Medulla oblongata (tissue), 1 donor: ENCODE measurements around the gene NOTCH1.
A peak's percentile ranks its signal among the peaks of the same experiment; 100 is the strongest.

Experiments used
- DNase-seq: peaks from one replicate; pipeline ENCODE4 v3.0.0-alpha.2; 2015; ENCODE audit errors: extremely low spot score

The NOTCH1 gene

DNA sequence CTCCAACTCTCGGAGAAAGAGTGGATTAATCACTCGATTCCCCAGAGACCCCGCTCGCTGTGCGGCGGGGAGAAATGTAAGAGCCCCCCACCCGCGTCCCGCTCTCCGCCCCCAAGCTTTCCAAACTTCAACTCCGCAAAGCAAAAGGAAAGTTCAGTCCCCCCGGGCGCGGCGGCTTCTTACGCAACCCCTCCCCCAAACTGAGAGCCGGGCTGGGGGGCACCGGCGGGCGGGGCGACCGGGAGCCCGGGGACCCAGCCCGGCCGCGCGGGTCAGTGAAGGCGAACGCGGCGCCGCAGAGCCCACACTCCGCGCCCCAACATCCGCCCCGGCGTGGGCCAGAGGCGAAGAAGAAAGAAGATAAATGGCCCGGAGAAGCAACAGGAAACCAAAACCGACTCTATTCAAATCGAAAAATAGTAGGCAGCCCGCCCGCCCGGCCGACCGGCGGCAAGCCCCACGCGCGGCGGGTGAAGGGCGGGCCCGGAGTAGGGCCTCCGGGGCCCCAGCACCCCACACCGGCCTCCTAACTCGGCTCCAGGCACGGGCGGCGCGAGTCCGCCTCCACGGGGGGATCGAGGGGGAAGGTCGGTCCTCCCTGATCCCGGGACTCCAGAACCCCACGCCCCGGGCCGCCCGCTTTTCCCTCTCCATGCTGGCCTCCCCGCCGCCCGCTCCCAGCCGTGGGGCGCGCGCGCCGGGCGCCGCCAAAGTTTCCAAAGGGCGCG is 720 bp downstream of the NOTCH1 start:
- no peak for DNase-seq

DNA sequence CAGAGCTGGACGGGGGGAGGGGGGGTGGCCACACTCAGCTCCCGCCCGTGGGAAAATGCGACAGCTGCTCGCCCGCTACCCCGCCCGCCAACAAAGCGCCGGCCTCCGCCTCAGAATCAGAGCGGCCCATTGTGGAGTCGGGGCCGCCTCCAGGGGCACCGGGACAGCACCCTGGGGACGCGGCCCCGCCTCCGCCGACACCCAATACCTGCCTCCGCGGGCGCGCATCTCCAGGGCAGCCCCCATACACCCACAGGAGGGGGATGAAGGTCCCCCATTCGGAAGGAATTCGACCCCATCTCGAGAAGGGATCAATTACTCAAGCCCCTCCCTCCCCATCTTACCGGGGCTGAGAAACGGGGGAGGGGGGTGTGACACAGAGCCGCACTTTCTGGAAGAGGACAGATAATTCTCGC is 1.3 kb downstream of the NOTCH1 start:
- peak; percentile 91 for DNase-seq

DNA sequence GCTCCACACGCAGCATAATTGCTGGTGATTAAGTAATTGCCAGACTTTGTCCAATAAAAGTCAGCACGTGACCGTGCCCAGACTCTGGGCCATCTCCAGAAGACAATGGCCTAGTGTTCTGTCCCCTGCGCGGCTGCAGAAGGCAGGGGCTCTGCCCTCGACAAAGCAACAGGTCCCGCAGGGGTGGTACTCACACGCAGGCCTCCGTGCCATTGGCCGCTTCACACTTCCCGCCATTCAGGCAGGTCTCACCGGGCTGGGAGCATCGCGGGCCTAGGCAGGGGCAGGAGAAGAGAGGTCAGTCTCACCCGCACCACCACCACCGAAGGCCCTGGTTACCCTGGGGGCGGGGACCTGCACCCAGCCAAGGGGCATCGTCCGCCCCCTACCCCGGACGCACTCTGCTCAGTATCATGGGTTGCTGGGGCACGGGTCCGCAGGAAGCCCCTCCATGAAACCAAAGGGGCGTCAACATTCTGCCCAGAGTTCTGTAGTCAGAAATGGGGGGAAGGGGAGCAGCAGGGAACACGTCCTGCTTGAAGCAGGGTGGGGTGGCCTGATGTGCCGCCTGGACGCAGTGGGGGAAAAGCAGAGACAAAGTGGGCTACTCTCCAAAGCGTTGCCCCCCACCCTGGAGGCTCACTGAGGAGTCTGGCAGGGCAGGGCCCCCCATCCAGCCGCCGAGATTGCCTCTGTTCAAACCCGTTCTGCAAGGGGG is 1.9 kb downstream of the NOTCH1 start:
- peak; percentile 94 for DNase-seq

DNA sequence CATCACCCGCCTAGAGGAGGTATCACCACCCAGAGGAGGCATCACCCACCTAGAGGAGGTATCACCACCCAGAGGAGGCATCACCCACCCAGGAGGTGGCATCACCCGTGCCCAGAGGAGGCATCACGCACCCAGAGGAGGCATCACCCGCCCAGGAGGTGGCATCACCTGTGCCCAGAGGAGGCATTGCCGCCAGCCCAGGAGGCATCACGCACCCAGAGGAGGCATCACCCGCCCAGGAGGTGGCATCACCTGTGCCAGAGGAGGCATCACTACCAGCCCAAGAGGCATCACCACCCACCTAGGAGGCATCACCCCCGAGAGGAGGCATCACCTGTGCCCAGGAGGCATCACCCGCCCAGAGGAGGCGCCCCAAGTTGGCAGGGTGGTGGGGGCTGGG is 2.6 kb downstream of the NOTCH1 start:
- no peak for DNase-seq

DNA sequence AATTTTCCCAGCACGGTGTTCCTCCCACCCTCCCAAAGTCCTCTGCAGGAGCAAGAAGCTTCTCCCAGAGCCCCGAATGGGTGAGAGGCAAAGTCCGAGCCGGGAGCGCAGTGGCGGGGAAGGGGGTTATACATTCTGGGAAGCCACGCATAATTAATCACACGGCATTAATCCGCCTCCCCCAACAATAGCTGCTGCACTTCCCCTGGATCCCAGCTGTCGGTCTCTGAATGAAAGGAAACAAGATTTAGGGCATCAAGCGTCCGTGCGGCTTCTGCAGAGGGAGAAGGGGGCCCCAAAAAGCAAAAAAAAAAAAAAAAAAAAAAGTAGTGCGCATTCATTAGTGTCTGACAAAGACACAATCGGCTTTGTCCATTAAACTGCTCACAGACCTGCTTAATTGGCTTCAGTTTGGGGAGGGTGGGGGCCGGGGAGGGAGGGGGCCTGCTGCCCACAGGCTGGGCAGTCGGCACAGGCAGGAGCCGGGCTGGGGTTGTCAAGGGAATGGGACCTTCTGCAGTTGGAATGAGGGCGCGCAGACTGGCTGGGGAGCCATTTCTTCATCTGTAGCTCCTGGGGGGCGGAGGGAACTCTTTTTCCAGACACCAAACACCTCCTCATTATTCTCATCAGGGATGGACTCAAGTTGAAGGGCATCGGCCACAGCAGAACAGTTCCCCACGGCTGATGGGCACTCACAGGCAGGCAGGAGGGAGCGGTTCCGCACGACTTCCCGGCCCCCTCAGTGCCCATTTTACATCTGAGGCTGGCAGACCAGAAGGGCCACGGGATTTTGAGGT is 3.4 kb downstream of the NOTCH1 start:
- DNase-seq: peak; percentile 75

DNA sequence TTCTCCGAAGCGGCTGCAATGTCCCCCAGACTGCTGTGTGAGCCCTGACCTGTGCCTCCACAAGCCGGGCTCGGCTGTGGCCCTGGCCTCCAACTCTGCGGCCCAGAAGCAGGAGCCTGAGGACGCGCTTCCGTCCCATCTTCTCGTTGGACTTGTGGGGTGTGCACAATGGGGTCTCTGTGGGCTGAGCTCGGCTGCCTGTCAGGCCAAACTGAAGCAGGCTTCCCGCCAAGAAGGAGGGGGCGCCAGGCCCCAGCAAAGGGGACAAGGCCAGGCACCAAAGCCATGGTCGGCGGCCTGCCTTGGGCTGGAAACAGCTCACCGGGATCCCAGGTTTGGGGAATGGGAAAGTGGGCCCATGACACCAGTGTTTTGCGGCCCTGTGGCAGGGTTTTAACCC is 4.1 kb downstream of the NOTCH1 start:
- DNase-seq: no peak

DNA sequence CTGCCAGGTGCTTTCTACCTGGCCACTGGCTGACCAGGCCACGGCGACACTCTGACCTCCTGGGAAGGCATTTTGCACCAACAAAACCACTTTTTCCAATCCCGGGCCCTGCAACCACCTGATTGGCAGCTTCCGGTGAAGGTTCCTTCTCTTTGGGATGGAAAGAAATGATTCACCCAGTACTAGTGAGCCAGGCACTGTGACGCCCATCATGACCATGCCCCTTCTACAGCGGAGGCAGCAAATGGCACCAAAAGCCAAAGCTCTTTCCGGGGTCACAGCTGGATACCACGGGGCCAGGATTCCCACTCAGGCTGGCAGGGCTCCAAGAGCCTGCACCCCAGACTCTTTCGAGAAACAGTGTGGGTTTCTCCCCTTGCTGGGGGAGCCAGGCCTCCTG is 4.7 kb downstream of the NOTCH1 start:
- no peak for DNase-seq

DNA sequence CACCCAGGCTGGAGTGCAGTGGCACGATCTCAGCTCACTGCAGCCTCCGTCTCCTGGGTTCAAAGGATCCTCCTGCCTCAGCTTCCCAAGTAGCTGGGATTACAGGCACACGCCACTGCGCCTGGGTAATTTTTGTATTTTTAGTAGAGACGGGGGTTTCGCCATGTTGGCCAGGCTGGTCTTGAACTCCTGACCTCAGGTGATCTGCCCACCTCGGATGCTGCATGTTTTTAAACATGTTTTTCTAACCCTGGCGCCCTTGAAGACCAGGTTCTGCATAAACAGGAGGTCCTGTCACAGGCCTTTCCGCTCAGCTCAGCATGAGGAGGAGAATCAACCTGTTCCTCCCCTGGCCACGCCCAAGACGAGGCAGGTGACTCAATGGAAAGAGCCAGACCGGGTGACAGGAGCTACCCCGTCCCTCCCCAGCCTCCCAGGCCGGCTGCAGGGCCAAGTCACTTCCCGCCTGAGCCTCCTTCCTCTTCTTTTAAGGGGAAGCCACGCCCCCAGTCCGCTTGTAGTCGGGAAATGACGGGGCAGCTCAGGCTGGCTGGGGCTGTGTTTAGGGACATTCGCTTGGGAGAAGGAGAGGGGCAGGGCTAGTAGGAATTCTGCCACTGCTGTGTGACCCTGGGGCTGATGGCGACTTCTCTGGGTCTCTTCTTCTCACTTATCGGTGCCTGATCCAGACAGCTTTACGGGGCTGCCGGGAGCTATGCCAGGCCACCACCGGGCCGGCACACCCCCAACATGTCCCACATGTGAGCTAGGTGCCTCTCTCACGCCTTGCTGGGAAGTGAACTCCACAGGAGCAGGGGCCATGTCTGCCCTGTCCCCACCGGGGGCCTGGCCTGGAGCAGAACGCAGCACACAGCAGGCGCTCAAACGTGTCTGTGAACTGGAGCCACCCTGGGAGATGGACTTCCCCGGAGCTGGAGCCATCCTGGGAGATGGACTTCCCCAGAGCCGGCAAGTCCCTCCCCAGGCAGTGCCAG is 6.1 kb downstream of the NOTCH1 start:
- peak; percentile 88 for DNase-seq

DNA sequence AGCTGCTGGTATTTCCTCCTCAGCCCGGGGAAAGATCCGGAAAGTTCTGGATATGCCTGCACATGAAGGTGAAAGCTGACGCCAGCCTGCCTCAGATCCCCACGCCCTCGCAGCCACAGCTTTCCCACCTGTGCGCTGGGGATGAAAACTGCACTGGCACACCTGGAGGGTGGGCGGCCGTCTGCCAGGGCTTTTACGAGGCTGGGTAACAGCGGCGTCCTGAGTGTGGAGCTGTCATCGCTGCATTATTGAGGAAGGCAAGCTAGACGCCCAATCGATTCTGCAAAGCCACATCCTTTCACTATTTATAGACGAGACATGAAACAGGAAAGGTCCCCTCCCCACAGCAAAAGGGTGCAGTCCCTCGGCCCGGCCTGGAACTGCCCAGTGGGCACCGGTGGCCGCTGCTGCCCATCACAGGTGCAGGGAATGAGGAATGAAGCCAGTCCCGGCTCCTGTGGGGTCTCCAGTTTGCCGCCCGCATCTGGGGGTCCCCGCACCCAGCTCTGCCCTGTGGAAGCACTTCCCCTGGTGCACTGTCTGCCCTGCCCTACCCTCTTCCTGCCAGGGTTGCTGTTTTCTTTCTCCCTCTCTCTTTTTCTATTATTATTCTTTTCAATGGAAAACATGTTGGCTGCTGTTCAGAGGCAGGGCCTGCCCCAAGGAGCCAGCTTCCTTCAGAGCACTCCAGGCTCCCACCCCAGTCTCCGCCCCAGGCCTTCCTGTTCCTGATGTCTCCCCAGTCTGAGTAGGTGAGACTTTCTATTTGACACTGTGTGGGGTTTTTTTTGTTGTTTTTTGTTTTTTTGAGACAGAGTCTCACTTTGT is 7.0 kb downstream of the NOTCH1 start:
- DNase-seq: peak; percentile 65

DNA sequence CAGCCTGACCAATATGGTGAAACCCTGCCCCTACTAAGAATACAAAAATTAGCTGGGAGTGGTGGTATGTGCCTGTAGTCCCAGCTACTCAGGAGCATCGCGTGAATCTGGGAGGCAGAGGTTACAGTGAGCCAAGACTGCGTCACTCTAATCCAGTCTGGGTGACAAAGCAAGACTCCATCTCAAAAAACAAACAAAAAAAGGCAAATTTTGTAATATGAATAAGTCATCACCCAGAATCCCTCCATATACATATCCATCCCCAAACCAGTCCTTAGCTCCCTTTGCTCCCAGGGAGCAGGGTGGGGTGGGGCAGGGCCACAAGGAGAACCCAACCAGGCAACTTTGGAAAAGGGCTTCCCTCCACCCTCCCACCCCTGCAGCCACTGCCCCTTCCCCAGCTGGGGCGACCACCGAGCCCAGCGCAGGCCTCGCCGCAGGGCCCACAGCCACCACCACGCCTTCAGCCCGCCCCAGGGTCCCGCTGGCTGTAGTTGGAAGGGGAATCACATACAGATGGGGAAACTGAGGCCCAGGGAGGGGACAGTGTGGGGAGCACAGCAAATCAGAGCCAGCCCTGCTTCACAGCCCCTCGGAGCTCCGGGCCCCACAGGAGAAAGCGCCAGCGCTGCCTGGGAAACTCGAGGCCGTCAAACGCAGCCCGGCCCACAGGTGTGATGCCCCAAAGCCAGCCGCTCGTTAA is 7.8 kb downstream of the NOTCH1 start:
- DNase-seq: no peak

DNA sequence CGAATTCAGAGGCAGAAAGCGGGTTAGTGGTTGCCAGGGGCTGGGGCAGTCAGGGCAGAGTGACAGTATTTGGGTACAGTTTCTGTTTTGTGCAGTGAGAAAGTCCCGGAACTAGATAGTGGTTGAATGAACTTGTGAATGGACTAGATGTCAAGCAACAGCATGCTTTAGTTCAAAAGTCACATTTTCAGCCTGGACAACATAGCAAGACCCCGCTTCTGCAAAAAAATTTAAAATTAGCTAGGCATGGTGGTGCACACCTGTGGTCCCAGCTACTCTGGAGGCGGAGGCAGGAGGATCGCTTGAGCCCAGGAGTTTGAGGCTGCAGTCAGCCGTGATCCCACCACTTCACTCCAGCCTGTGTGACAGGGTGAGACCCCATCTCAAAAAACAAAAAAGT is 8.4 kb downstream of the NOTCH1 start:
- no peak for DNase-seq

DNA sequence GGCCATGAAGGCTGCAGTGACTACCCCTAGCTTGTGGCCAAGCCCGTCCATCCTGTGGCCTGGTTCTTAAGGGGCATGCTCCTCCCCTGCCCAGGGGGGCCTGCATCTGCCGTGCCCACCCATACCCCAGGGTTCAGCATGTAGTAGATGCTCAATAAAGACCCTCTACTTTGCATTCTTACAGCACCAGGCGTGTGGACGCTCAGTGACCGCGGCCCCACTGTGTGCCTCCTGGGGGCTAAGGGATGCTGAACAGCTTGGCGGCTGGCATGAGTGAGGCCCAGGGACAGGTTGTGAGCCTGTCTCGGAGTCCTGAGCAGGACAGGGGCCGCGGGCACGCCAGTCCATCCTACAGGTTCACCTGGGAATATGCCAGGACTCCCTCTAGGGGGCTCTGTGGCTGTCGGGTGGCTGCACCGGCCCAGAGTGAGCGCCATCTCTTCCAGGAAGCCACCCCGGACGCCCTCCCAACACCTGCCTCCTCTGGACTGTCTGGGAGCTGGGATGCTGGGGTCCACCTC is 9.1 kb downstream of the NOTCH1 start:
- no peak for DNase-seq

DNA sequence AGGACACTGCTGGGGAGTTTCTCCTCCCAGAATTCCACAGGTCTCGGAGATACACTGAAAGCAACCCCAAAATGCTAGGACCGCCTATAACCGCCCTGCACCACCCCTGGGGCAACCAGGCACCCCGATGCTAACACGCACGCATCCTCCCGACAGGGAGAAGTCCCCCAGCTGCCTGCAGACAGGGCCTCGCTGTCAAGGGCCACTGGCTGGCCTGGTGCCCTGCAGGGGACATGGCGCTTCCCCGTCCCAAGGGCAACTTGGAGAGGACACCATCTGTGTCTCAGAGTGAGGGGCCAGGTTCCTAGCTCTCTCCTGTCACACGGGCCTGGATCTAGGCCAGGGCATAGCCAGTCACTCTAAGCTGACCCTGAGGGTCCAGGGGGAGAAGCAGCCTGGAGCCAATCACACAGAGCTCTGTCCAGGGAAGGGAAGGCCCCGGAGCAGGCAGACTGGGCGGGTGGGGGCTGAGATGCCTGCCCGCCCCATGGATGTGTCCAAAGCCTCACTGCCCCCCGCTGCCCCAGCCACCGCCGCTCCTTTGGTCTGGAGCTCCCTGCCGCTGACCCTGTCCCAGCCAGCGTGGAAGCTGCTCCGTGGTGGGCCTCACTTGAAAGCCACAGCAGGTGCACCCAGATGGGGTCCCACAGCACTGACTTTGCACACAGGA is 9.7 kb downstream of the NOTCH1 start:
- DNase-seq: no peak

DNA sequence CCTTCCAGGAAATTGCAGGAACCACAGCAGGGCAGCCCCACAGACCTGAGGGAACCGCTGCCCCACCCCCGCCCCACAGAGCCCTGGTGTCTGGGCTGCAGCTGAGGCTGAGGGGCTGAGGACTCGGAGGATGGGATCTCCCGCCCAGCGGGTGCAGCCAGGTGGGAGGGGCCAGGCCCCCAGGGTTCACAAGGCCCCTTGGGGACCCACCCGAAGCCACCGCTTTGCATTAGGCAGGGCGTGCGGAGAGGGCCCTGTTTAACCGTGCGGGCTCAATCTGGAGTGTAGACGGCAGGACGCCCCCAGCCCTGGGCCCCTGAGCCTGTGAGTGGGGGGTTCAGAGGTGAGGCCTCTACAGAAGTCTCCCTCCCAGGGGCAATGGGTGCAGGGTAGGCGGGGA is 10.8 kb downstream of the NOTCH1 start:
- DNase-seq: no peak

DNA sequence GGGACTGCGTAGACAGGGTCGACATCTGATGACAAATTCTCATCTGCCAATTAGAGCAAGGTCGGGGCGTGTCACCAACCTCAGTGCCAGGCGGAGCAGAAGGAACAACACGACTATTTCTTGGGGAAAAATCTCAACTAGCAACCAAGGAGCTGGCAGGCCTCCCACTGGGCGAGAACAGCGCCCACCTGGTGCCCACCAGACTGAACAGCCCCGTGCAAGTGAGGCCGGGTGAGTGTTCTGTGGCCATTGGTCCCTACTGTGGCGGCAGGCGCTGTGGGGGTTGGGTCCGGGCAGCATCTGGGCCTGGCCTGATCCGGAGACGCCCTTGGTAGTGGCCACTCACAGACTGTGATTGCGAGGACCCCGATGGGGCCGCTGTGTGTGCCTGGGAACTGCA is 11.5 kb downstream of the NOTCH1 start:
- no peak for DNase-seq

DNA sequence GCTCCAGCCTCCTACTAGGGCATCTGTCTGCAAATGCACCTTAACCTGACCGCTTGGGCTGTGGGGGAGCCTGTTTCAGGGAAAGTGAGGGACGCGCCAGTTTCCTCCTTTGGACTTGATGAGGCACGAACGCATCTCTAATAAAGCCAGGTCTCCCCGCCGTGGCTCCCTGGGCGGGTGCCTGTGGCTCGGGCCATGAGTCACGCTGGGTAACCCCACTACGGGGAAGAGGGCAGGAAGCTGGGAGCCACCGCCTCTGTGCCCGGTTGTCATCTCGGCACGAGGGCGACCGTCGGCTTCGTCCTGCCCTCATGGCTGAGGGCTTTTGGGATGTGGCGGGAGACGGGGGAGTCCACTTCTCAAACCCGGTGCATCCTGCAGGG is 12.1 kb downstream of the NOTCH1 start:
- DNase-seq: no peak

DNA sequence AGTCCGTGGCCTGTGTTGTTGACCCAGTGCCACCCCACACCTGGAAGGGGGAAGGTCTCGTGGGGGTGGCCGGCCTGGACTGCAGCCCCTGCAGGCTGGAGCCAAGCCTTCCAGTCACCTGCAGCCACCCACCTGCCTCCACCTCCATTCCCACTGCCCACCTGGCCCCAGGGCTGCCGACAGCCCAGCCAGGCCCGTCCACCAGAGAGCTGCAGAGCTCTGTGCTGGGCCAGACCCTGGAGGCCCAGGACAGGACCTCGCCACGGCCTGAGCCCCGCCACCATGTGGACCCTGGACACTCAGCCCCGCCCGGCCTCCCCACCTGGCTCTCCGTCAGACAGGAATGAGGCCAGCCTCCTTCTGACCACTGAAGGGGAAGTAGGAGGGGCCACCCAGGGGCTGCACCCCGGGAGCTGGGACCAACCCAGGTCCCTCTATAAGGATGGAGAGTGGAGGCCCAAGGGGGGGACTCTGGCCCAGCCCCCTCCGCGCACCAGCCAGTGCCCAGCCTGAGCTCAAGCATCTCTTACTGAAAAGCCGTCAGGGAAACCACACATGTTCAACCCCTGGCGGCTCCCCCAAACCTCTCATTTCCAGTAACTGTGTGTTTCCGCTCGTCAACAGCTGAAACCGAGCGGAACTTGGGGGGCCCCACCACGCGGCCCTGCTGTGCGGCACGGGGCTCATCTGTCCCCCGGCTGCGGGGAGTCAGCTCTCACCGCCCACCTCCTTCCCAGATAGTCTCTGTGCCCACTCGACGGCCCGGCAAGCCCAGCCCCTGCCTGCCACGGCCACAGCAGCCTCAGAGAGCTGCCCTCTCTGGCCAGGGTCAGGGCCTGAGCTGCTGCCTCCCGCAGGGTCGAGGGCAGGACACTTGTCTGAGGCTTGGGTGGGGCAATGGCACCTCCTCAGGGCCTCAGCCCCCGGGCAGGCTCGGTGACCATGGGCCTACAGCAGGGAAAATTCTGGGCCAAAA is 12.8 kb downstream of the NOTCH1 start:
- no peak for DNase-seq
